NCI-H2171 (cell line): ENCODE results near the gene NVL.
"Not testable (repeated sequence)": the region's sequence is repeated elsewhere in the genome, so short reads cannot be mapped to it uniquely, and the experiment has no call there.

Experiments used
- DNase-seq: peaks from one replicate; lab custom pipeline; 2025; lab: John Stamatoyannopoulos, UW

Gene NVL

GRCh38 chr1:224333939-224334786 is 4.2 kb upstream of the NVL start:
- no peak for DNase-seq

- DNase-seq, result peak; percentile 56
Measured at GRCh38 chr1:224333309-224333926, 3.4 kb upstream of the NVL start.

- no peak for DNase-seq
Measured at GRCh38 chr1:224331824-224332223, 1.9 kb upstream of the NVL start.

DNA sequence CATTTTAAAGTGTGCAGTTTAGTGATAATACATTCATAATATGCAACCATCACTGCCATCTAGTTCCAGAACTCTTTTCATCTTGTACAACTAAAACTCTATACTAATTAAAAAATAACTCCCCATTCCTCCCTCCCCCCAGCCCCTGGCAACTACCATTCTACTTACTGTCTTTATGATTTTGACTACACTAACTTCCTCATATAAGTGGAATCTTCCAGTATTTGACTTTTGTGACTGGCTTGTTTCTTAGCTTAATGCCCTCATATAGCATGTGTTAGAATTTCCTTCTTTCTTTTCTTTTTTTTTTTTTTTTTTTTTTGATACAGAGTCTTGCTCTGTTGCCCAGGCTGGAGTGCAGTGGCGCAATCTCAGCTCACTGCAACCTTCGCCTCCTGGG is 1.4 kb upstream of the NVL start:
- no peak for DNase-seq

GRCh38 chr1:224329484-224329841 is 509 bp downstream of the NVL start:
- no peak for DNase-seq

DNA sequence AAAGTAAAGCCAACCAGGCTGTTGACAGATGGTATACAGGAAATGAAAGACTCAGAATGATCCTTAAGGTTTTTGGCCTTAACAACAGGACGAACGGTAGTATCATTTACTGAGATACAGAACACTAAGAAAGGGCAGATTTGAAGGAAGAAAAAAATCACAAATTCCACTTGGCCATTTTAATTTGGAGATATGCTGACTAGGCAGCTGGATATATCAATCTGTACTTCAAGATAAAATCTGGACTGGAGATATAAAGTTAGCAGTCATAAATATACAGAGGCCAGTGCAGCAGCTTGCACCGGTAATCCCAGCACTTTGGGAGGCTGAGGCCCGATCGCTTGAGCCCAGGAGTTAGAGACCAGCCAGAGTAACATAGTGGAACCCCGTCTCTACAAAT is 1.3 kb downstream of the NVL start:
- no peak for DNase-seq

DNA sequence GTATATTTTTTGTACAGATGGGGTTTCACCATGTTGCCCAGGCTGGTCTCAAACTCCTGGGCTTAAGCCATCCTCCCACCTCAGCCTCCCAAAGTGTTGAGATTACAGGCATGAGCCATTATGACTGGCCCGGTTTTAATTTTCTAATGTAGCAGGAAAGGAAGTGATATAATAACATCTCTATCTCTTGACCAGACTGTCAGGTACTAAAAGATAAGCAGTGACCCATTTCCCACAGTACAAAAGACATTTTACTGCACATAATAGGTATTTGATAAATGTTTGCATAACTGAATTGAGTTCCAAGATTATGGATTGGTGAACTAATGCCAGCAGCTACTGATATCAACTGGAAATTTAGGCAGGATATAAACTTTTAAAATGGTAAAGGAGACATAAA is 4.0 kb downstream of the NVL start:
- no peak for DNase-seq

DNA sequence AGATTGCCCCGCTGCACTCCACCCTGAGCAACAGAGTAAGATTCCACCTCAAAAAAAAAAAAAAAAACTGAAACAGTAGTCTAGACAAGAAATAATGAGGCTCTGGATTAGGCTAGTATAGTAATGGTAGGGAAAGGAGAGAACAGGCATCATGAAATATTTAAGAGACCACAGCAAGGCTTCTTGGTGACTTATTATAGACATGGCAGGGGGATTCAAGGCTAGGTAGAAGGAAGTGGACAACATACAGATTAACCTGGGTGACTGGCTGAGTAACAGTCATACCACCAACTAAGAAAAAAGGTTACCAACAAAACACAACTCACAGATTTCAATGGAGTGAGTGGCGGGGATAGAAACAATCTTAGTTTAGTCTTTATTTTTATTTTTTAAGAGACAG is 8.3 kb downstream of the NVL start:
- DNase-seq, result no peak

DNA sequence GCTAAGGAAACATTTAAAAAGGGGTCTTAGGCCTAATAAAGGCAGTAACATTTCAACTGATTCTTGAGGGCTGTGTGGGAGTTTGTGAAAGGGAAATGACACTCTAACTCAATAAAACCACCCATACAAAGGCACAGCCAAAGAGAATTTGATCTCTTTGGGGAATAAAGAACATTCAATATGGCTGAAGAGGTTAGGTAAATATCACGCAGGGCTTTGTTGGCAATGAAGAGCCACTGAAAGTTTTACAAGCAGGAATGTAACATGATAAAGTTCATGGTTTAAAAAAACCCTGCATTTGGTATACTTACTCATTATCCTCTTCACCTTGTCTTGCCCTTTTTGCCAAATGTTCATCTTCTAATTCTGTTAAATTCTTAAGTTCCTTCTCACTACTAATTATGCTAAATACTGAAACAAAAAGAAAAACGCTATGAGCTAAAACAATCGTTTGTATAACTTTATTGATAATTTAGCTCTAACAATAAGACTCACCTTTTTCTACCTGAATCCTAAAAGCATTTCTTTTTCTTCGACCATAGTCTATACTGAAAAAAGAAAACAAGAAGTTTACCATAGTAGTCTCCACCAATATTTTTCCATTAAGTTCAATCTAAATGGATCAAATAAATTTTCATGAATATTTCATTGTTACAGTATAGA is 12.5 kb downstream of the NVL start:
- DNase-seq, result peak; percentile 3

DNA sequence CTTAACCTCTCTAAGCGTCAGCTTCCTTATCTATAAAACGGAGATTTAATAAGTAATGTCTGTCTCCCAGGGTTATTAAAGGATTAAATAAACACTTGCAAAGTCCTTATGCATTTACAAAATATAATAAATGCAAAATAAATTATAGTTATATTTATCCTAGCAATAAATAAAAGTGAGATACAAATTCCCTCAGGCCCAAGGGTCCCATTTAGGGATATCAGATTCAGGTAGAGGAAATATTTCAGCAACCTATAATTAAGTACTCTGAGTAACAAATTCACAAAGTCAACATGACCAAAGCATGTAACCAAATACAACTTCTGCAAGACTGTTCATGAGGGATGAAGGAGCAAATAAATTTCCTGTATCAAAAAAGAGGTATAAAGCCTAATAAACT is 17.9 kb downstream of the NVL start:
- DNase-seq, result no peak

DNA sequence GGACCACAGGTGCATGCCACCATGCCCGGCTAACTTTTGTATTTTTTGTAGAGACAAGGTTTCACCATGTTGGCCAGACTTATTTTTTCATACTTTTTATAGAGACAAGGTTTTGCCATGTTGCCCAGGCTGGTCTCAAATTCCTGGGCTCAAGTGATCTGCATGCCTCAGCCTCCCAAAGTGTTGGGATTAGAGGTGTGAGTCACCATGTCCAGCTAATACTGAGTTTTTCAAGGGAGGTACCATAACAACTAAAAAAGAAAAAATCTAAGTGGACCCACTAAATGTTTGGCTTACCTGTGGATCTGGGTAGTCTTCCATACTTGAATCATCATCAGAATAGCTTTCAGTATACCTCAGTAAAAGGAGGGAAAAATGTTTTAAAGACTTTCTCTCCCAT is 18.5 kb downstream of the NVL start:
- not testable (repeated sequence) for DNase-seq

- DNase-seq, result no peak
Measured at GRCh38 chr1:224308064-224308463, 21.9 kb downstream of the NVL start.

GRCh38 chr1:224304767-224305166 is 25.2 kb downstream of the NVL start:
- DNase-seq, result no peak

DNA sequence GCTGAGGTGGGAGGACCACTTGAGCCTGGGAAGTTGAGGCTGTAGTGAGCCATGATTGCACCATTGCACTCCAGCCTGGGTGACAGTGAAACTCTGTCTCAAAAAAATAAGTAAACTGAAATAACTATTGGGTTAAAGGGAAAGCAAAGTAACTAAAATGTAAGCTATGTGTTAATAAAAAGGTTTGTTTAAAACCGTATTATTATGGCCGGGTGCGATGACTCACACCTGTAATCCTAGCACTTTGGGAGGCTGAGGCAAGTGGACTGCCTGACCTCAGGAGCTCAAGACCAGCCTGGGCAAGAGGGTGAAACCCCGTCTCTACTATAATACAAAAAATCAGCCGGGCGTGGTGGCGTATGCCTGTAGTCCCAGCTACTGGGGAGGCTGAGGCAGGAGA is 27.0 kb downstream of the NVL start:
- no peak for DNase-seq

GRCh38 chr1:224301391-224301790 is 28.6 kb downstream of the NVL start:
- DNase-seq, result no peak

GRCh38 chr1:224300346-224300745 is 29.6 kb downstream of the NVL start:
- no peak for DNase-seq

GRCh38 chr1:224298346-224299330 is 31.3 kb downstream of the NVL start:
- DNase-seq, result no peak

DNA sequence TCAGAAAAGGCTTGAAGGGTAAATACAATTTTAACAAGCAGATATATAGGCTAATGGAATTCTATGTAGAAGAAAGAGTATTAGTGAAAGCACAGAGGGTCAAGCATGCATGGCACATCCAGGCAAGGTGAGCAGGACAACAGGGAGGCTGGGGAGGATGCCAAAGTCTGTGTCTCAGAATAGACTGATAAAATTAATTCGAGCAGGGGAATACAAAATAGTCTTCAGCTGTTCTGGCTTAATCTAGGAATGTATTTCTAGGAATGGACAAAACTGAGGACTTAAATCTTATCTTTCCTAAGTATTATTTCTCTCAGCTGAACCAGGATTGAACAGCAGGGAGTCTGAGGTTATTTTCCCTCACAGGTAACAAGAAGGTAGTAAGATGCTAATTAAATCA is 35.2 kb downstream of the NVL start:
- no peak for DNase-seq

DNA sequence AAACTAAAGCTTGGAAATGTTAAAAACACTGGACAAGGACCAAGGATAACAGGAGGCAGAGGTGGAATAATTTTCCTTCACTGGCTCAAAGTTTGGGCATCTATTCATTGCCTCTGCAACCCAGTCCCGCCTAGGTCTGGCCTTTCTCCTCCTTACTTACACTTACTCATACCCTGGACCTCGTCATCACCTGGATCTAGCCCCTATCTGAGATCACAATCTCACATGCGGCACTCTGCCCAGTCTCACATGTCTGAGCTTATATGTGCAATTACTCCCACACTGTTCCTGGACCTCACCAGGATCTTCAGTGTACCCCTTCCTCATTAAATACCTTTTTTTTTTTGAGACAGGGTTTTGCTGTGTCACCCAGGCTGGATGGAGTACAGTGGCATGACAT is 37.6 kb downstream of the NVL start:
- DNase-seq, result no peak

GRCh38 chr1:224289396-224289795 is 40.6 kb downstream of the NVL start:
- no peak for DNase-seq

DNA sequence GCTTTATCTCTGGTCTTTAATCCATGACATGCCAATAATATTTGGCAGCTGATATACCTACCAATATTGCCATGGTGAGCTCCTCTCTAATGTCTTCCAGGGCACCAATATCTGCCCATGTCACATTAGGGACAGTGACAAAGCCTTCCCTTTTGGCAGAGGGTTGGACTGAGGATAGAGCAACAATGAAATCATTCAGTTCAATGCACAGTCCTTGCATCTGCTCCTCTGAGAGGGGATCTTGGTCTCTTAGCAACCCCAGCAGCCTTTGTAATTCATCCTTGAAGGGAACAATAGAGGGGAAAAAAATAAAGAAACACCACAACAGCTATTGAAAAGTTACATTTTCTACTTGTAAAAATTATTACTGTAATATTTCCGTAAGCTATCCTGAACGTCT is 42.3 kb downstream of the NVL start:
- peak; percentile 31 for DNase-seq

- no peak for DNase-seq
Measured at GRCh38 chr1:224282140-224282539, 47.8 kb downstream of the NVL start.
